Measurements from ENCODE around the gene ATP2B2.

GRCh38 chr3:10306156-10306555 is 199.2 kb downstream of the ATP2B2 start:
- no peak for TF ChIP-seq POLR2A (IDR thresholded peaks at IDR 0.05)
- TF ChIP-seq CTCF (IDR thresholded peaks at IDR 0.05), result no peak
- TF ChIP-seq EP300 (IDR thresholded peaks at IDR 0.05), result no peak

All from tibial nerve (tissue), 4 donors.